HCT116 (cell line): ENCODE data around the gene WDR27. TPM values are rescaled to one million over a fixed set of nuclear protein-coding genes. Genes with fewer than 3 reads are reported as not detected.

Experiments used
- ATAC-seq: fragments of 200-7000 bp; cut with Tn5 transposase; 2 replicates; pipeline ENCODE4 v1.9.1; 2020; ENCODE audit warnings: mild to moderate bottlenecking, moderate library complexity
- BruUV-seq: library from RNA; stranded (reverse); fragments of 400-500 nt; replicated peaks from 2 replicates; lab custom pipeline; 2021; lab: Mats Ljungman, UMichigan
- CTCF ChIA-PET: fragments of 300-600 bp; sonication (Branson Sonifier 250); formaldehyde crosslinking; loops from one replicate; lab custom pipeline; 2021; ENCODE audit warnings: antibody characterized with exemption; lab: Charles Lee
- POLR2A ChIA-PET: fragments of 300-600, 350-600 bp; sonication (Branson Sonifier 250); formaldehyde crosslinking; loops from one replicate; lab custom pipeline; 2021; ENCODE audit warnings: antibody characterized with exemption; lab: Charles Lee
- RAD21 ChIA-PET, 2 experiments: fragments of 300-600 bp; sonication (Branson Sonifier 250); formaldehyde crosslinking; loops; one replicate each; lab custom pipeline; 2023; ENCODE audit warnings: low total read pairs in 2 of 2; ENCODE audit not compliant: uncharacterized antibody in 2 of 2, unreplicated experiment in 2 of 2, low non-redundant PET in 1 of 2; lab: Charles Lee
- DNase-seq: peaks from one replicate; pipeline ENCODE4 v3.0.0-alpha.2; 2010; ENCODE audit warnings: low read depth, low spot score
- H2AFZ ChIP-seq: fragments of 200-600 bp; shearing (Covaris generic), sonication (generic); 2 replicates; pipeline ENCODE4 v1.6.1; 2017; ENCODE audit warnings: low read depth, mixed run types, mixed read lengths, antibody characterized with exemption, low read length; ENCODE audit not compliant: poor library complexity, severe bottlenecking
- H3K27ac ChIP-seq: 2 replicates; pipeline ENCODE4 v1.5.1; 2012; ENCODE audit warnings: low read depth, low read length
- H3K27me3 ChIP-seq: fragments of 200-600 bp; sonication (generic); 2 replicates; pipeline ENCODE4 v1.6.1; 2016; ENCODE audit warnings: mixed run types, low read length, mixed read lengths; ENCODE audit not compliant: insufficient read depth
- H3K36me3 ChIP-seq, 2 experiments: fragments of 200-500 bp in 1 of 2; fragments of 200-600 bp in 1 of 2; sonication (Bioruptor generic) in 1 of 2; sonication (generic) in 1 of 2; 2 replicates each; pipeline versions ENCODE4 v1.5.1 to v1.6.1; 2014 to 2016; ENCODE audit warnings: low read length in 2 of 2, inconsistent platforms in 1 of 2, mixed read lengths in 1 of 2, mixed run types in 1 of 2; ENCODE audit not compliant: insufficient read depth in 2 of 2, control insufficient read depth in 1 of 2
- H3K4me1 ChIP-seq, 2 experiments: fragments of 200-600 bp in 1 of 2; sonication (generic) in 1 of 2; 2 replicates each; pipeline versions ENCODE4 v1.5.1 to v1.6.1; 2012 to 2017; ENCODE audit warnings: low read length in 2 of 2, inconsistent platforms in 1 of 2, mild to moderate bottlenecking in 1 of 2, mixed read lengths in 1 of 2, mixed run types in 1 of 2, moderate library complexity in 1 of 2; ENCODE audit not compliant: insufficient read depth in 2 of 2, control insufficient read depth in 1 of 2
- H3K4me2 ChIP-seq: fragments of 200-600 bp; sonication (generic); 2 replicates; pipeline ENCODE4 v1.6.1; 2017; ENCODE audit warnings: mixed run types, low read length, mixed read lengths
- H3K4me3 ChIP-seq, 2 experiments: fragments of 200-600 bp in 1 of 2; sonication (generic) in 1 of 2; replicated peaks in 1 of 2; 2 replicates each; pipeline ENCODE4 v1.5.1; 2011 to 2016; ENCODE audit warnings: low read length in 2 of 2, control low read depth in 1 of 2, low read depth in 1 of 2, mild to moderate bottlenecking in 1 of 2, mixed read lengths in 1 of 2, mixed run types in 1 of 2
- H3K79me2 ChIP-seq: fragments of 200-600 bp; sonication (generic); 2 replicates; pipeline ENCODE4 v1.6.1; 2017; ENCODE audit warnings: mild to moderate bottlenecking, mixed run types, low read length, moderate library complexity, mixed read lengths; ENCODE audit not compliant: insufficient read depth
- H3K9ac ChIP-seq: fragments of 200-600 bp; sonication (generic); 2 replicates; pipeline ENCODE4 v1.6.1; 2016; ENCODE audit warnings: low read length, mixed read lengths
- H3K9me2 ChIP-seq: fragments of 200-600 bp; sonication (generic), shearing (Covaris generic); 2 replicates; pipeline ENCODE4 v1.6.1; 2017; ENCODE audit warnings: mixed run types, mild to moderate bottlenecking, moderate library complexity; ENCODE audit not compliant: insufficient read depth
- H3K9me3 ChIP-seq, 2 experiments: fragments of 200-500 bp in 1 of 2; fragments of 200-600 bp in 1 of 2; sonication (Bioruptor generic) in 1 of 2; sonication (generic) in 1 of 2; 2 replicates each; pipeline ENCODE4 v1.6.1; 2014 to 2017; ENCODE audit warnings: low read length in 2 of 2, mixed read lengths in 2 of 2, inconsistent platforms in 1 of 2, low read depth in 1 of 2, mild to moderate bottlenecking in 1 of 2, mixed run types in 1 of 2, moderate library complexity in 1 of 2; ENCODE audit not compliant: control insufficient read depth in 1 of 2, insufficient read depth in 1 of 2
- H4K20me1 ChIP-seq: fragments of 200-600 bp; sonication (generic), shearing (Covaris generic); 2 replicates; pipeline ENCODE4 v1.6.1; 2017; ENCODE audit warnings: mixed run types, mild to moderate bottlenecking, moderate library complexity; ENCODE audit not compliant: insufficient read depth
- CBX3 ChIP-seq: IDR thresholded peaks from 2 replicates; pipeline ENCODE4 v1.6.1; 2012; ENCODE audit warnings: low read depth
- ELF1 ChIP-seq: IDR thresholded peaks from 2 replicates; pipeline ENCODE4 v1.6.1; 2012; ENCODE audit warnings: low read depth, borderline replicate concordance
- intact Hi-C: fragments of 100-400 bp; cut with micrococcal nuclease; formaldehyde crosslinking; loops from 2 replicates; pipeline ENCODE4 v1.10.0; 2022
- total RNA-seq: library from RNA; stranded (reverse); gene quantifications from one replicate; pipeline ENCODE4 v1.2.1, GENCODE V29; 2021; ENCODE audit not compliant: unreplicated experiment
- TF ChIP-seq, protein P1 (sequence below): IDR thresholded peaks from 2 replicates; pipeline ENCODE4 v1.6.1; 2011; ENCODE audit warnings: mild to moderate bottlenecking, low read length, moderate library complexity; ENCODE audit not compliant: insufficient replicate concordance; ENCODE audit errors: extremely low read depth
- TF ChIP-seq, protein P2 (sequence below): IDR thresholded peaks from 2 replicates; pipeline ENCODE4 v1.6.1; 2012

The WDR27 gene
- total RNA-seq, 1 experiment from 2014 or later = 60.6 TPM

DNA sequence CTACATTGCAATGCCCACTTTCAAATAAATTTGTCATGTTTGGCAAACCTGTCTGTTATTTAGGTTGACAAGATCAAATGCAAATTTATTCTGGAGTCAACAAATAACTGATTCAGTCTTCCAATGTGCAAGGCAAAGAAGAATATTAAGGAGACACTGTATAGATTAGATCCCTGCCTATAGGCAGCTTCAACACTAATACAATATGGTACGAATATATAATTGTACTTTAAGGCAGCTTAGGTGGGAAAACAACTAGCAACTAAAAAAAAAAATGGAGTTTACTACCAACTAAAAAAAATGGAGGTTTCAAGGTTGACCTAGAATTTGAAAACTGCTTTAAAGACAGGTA is 24.2 kb upstream of the WDR27 start (continued):
- TF ChIP-seq, protein P1, sequence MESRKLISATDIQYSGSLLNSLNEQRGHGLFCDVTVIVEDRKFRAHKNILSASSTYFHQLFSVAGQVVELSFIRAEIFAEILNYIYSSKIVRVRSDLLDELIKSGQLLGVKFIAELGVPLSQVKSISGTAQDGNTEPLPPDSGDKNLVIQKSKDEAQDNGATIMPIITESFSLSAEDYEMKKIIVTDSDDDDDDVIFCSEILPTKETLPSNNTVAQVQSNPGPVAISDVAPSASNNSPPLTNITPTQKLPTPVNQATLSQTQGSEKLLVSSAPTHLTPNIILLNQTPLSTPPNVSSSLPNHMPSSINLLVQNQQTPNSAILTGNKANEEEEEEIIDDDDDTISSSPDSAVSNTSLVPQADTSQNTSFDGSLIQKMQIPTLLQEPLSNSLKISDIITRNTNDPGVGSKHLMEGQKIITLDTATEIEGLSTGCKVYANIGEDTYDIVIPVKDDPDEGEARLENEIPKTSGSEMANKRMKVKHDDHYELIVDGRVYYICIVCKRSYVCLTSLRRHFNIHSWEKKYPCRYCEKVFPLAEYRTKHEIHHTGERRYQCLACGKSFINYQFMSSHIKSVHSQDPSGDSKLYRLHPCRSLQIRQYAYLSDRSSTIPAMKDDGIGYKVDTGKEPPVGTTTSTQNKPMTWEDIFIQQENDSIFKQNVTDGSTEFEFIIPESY = no peak
- TF ChIP-seq CBX3 = no peak
- TF ChIP-seq ELF1 = no peak

DNA sequence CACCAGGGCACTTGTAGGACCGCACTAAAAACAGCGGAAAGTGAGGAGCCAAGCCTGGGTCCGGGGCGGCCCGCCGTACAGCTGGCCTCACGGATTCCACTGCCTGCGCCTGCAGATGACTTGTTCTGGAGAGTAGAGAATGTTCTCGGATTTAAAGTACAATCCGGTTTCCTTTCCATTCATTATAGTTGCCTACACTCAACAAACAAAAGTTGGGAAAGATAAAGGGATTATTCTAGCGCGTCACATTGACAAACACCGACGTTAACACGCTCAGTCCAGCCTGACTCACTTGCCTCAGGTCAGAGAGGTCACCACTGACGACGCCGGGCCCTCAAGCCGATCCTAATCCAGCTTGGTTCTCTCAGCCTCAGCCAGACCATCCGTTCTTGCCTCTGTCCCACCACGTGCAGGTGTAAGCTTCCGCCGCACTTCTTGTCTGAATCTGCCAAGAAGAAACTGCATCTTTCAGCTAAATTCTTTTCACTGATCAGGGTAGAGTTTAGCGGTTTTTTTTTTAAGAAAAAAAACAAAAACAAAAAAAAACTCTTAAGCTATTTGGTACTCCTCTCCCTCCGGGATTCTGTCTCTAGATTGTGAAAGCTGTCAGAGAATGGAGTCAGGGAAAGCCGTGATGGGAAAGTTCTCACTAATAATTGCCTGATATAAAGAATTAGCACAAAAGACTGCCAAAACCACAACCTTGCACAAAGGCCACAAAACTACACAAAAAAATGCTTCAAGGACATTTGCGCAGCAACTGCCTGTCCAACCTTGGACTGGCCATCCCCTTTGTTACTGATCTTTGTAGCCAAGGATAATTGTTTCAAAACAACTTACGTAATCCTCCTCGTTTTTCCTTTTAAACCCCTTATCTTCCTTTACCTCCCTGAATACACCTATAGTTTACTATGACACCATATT is 23.6 kb upstream of the WDR27 start:
- DNase-seq (no peak), ATAC-seq (peak; percentile 37)
- Histone ChIP-seq H3K79me2 (peaks cover 31% of the 10 kb centered on the region), H3K27ac (peak overlapping the region; percentile 85), H2AFZ (peak overlapping the region; percentile 30), H3K4me2 (peak overlapping the region; percentile 75), H3K4me3 (peak overlapping the region; percentile 43 to 59), H3K9me2 (no peaks in the 10 kb centered on the region), H3K36me3 (no peaks in the 10 kb centered on the region), H3K4me1 (peaks cover 19 to 27% of the 10 kb centered on the region in 2 experiments), H3K9ac (peak overlapping the region; percentile 67), H4K20me1 (0 out of 2 replicates have a peak, but pooled peaks cover 4% of the 10 kb centered on the region), H3K9me3 (no peaks in the 10 kb centered on the region), H3K27me3 (no peaks in the 10 kb centered on the region)
- intact Hi-C loops = no loop called here
- ChIA-PET RAD21 (no interaction called here), POLR2A (interaction anchor here (0.7 kb wide), 1 partner anchor 26 kb away, joined by 3 read pairs; the partner anchor contains the start of genes DYNLT2 and ERMARD), CTCF (no interaction called here)
- TF ChIP-seq, protein P2, sequence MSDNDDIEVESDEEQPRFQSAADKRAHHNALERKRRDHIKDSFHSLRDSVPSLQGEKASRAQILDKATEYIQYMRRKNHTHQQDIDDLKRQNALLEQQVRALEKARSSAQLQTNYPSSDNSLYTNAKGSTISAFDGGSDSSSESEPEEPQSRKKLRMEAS = peak; percentile 38; the same call in 1 of the 2 replicates
- TF ChIP-seq CBX3 = no peak
- TSS peak; percentile 58 for BruUV-seq
